ENCODE measurements around the gene PSMC3.
"Not testable (repeated sequence)": the region's sequence is repeated elsewhere in the genome, so short reads cannot be mapped to it uniquely, and the experiment has no call there.

PSMC3 gene

GRCh38 chr11:47466701-47467250 lies 40.5 kb upstream of the PSMC3 start:
- no peak for TF ChIP-seq CTCF (IDR thresholded peaks at IDR 0.05; ENCODE audit: control extremely low read depth, extremely low read depth, low read depth, missing control alignments)
- ChIA-PET CTCF (interaction anchor here (1.0 to 3.9 kb wide), 2 partner anchors 12 to 35 kb away, joined by 3 to 24 read pairs; no protein-coding TSS in a partner anchor), POLR2A (no interaction called here)
- no peak for DNase-seq (ENCODE audit: extremely low spot score)

GRCh38 chr11:47466201-47466600 lies 40.0 kb upstream of the PSMC3 start:
- ChIA-PET POLR2A (no interaction called here), CTCF (interaction anchor here (0.8 to 3.9 kb wide), 4 partner anchors 12 to 92 kb away, joined by 3 to 24 read pairs (median 4); no protein-coding TSS in a partner anchor)
- TF ChIP-seq CTCF (IDR thresholded peaks at IDR 0.05; ENCODE audit: control extremely low read depth, extremely low read depth, low read depth, missing control alignments), result no peak
- DNase-seq (ENCODE audit: extremely low spot score), result no peak

- CTCF ChIA-PET, result interaction anchor here (1.4 to 3.9 kb wide), 2 partner anchors 10 to 89 kb away, joined by 3 to 24 read pairs; partner anchors contain the start of gene CELF1
- POLR2A ChIA-PET, result interaction anchor here (0.6 kb wide), 1 partner anchor 268 kb away, joined by 4 read pairs; no protein-coding TSS in a partner anchor
- TF ChIP-seq CTCF (IDR thresholded peaks at IDR 0.05; ENCODE audit: control extremely low read depth, extremely low read depth, low read depth, missing control alignments), result no peak
- no peak for DNase-seq (ENCODE audit: extremely low spot score)
Measured at GRCh38 chr11:47464483-47464882, 38.2 kb upstream of the PSMC3 start.

- POLR2A ChIA-PET, result no interaction called here
- no peak for DNase-seq (ENCODE audit: extremely low spot score)
- TF ChIP-seq CTCF (IDR thresholded peaks at IDR 0.05; ENCODE audit: control extremely low read depth, extremely low read depth, low read depth, missing control alignments), result no peak
- CTCF ChIA-PET, result interaction anchor here (1.3 to 2.0 kb wide), 2 partner anchors 9 to 18 kb away, joined by 3 to 6 read pairs; no protein-coding TSS in a partner anchor
Measured at GRCh38 chr11:47461876-47462275, 35.6 kb upstream of the PSMC3 start.

- no peak for TF ChIP-seq CTCF (IDR thresholded peaks at IDR 0.05; ENCODE audit: control extremely low read depth, extremely low read depth, low read depth, missing control alignments)
- ChIA-PET POLR2A (no interaction called here), CTCF (interaction anchor here (0.6 kb wide), 1 partner anchor 17 kb away, joined by 3 read pairs; no protein-coding TSS in a partner anchor)
- no peak for DNase-seq (ENCODE audit: extremely low spot score)
Measured at GRCh38 chr11:47460571-47461235, 34.5 kb upstream of the PSMC3 start.

- TF ChIP-seq CTCF (IDR thresholded peaks at IDR 0.05; ENCODE audit: control extremely low read depth, extremely low read depth, low read depth, missing control alignments), result peak; percentile 89
- peak; percentile 82 for DNase-seq (ENCODE audit: extremely low spot score)
- POLR2A ChIA-PET, result not testable (repeated sequence)
- CTCF ChIA-PET, result interaction anchor here (0.6 to 4.3 kb wide), 19 partner anchors 10 to 540 kb away, joined by 3 to 29 read pairs (median 5); partner anchors contain the start of genes ACP2, NR1H3, PSMC3 and SPI1
Measured at GRCh38 chr11:47454258-47454671, 28.0 kb upstream of the PSMC3 start.
